Thoracic aorta (tissue), 2 donors: ENCODE results near the gene TEDC2. TPM values are rescaled to one million over a fixed set of nuclear protein-coding genes. Genes with fewer than 3 reads are reported as not detected.

Experiments used
- ATAC-seq: fragments of 150-250 bp; one replicate; pipeline ENCODE4 v1.8.0; 2017; ENCODE audit warnings: low read depth; ENCODE audit not compliant: insufficient number of reproducible peaks, low FRiP score
- DNase-seq: peaks from one replicate; pipeline ENCODE4 v3.0.0-alpha.2; 2020; ENCODE audit warnings: low spot score
- H3K27ac ChIP-seq, 2 donors: fragments of 200-600 bp; sonication (generic); 1 replicate in 1 of 2; 2 replicates in 1 of 2; pipeline ENCODE4 v1.5.1; 2016; ENCODE audit warnings: mild to moderate bottlenecking in 2 of 2, moderate library complexity in 2 of 2
- H3K27me3 ChIP-seq: fragments of 200-600 bp; sonication (generic); replicated peaks from 2 replicates; pipeline ENCODE4 v1.6.0; 2016; ENCODE audit warnings: mild to moderate bottlenecking; ENCODE audit not compliant: insufficient read depth
- H3K36me3 ChIP-seq: fragments of 200-600 bp; sonication (generic); one replicate; pipeline ENCODE4 v1.5.1; 2016
- H3K4me1 ChIP-seq, 2 donors: fragments of 200-600 bp; sonication (generic); 1 replicate in 1 of 2; 2 replicates in 1 of 2; pipeline versions ENCODE4 v1.5.1 to v1.6.0; 2016; ENCODE audit warnings: low read depth in 2 of 2, mild to moderate bottlenecking in 1 of 2; ENCODE audit not compliant: control insufficient read depth in 1 of 2
- H3K4me3 ChIP-seq: fragments of 200-600 bp; sonication (generic); 2 replicates; pipeline ENCODE4 v1.5.1; 2016; ENCODE audit warnings: mild to moderate bottlenecking
- H3K9me3 ChIP-seq: fragments of 200-600 bp; sonication (generic); 2 replicates; pipeline ENCODE4 v1.5.1; 2016
- CTCF ChIP-seq: fragments of 200-600 bp; sonication (generic); IDR thresholded peaks from one replicate; pipeline ENCODE4 v1.5.1; 2019; ENCODE audit warnings: antibody characterized with exemption
- total RNA-seq, 2 donors: library from RNA; depleted of rRNA; stranded (reverse); fragments of >200 nt; gene quantifications; one replicate each; pipeline versions ENCODE4 v1.1.0 to v1.2.3, GENCODE V29; 2016

The TEDC2 gene
- total RNA-seq, 2 donors from 2014 or later = 0.27 TPM; not detected in 1

- H3K27ac ChIP-seq = no peak overlapping the region
These were observed 51.4 kb downstream of the TEDC2 start for GRCh38 chr16:2511128-2511800.

GRCh38 chr16:2511996-2512734, 52.3 kb downstream of the TEDC2 start:
- Histone ChIP-seq H3K4me1 (peaks cover 15 to 38% of the 10 kb centered on the region in 2 donors), H3K36me3 (no peaks in the 10 kb centered on the region), H3K9me3 (no peaks in the 10 kb centered on the region), H3K4me3 (no peak overlapping the region), H3K27ac (no peak overlapping the region), H3K27me3 (no peaks in the 10 kb centered on the region)
- no peak for DNase-seq
- ATAC-seq = no peak
- TF ChIP-seq CTCF = no peak

More at GRCh38 chr16:2511128-2511800, 51.4 kb downstream of the TEDC2 start:
- Histone ChIP-seq H3K4me1 (peaks cover 8 to 29% of the 10 kb centered on the region in 2 donors), H3K36me3 (no peaks in the 10 kb centered on the region), H3K4me3 (peak overlapping the region; percentile 23), H3K27me3 (no peaks in the 10 kb centered on the region), H3K9me3 (no peaks in the 10 kb centered on the region)
- DNase-seq (no peak), ATAC-seq (no peak)
- no peak for TF ChIP-seq CTCF

GRCh38 chr16:2512735-2513404, 53.0 kb downstream of the TEDC2 start:
- H3K4me1 ChIP-seq = peaks cover 17 to 45% of the 10 kb centered on the region in 2 donors
- ATAC-seq = no peak
- no peak for DNase-seq

GRCh38 chr16:2513405-2514332, 53.8 kb downstream of the TEDC2 start, which contains the start of gene ATP6V0C:
Gene ATP6V0C, plus strand, starts transcription at chr16:2513952. Its CDS starts 152 bp downstream, at chr16:2514104.
- DNase-seq (peak; percentile 67), ATAC-seq (peak; percentile 86)
- no peaks in the 10 kb centered on the region for H3K27me3 ChIP-seq
- H3K4me3 ChIP-seq = peak within 1 kb of the TSS; percentile 96
- H3K27ac ChIP-seq = peak within 1 kb of the TSS; percentile 96 to 97
- TF ChIP-seq CTCF = no peak
- no peaks in the 10 kb centered on the region for H3K9me3 ChIP-seq
- H3K36me3 ChIP-seq = no peaks in the 10 kb centered on the region
- peaks cover 25 to 53% of the 10 kb centered on the region in 2 donors for H3K4me1 ChIP-seq

More at GRCh38 chr16:2512735-2513404, 53.0 kb downstream of the TEDC2 start:
- H3K9me3 ChIP-seq = no peaks in the 10 kb centered on the region
- no peaks in the 10 kb centered on the region for H3K36me3 ChIP-seq
- H3K27ac ChIP-seq = peak overlapping the region in 1 of 2 donors; percentile 96
- TF ChIP-seq CTCF = no peak
- H3K27me3 ChIP-seq = no peaks in the 10 kb centered on the region
- H3K4me3 ChIP-seq = peak overlapping the region; percentile 96

Other genes with a start within 250 kb of the TEDC2 start
- 10 to 100 TPM; 11.4 to 43.1 TPM for gene BRICD5, start 249.2 kb upstream of the TEDC2 start, total RNA-seq
- 10 to 100 TPM in 1 of 2 donors, 1 to 10 TPM in 1; 9.1 to 19.5 TPM for gene PGP, start 245.3 kb upstream of the TEDC2 start, total RNA-seq
- gene E4F1, start 236.5 kb upstream of the TEDC2 start, total RNA-seq = 10 to 100 TPM; 44.0 to 50.2 TPM
- 10 to 100 TPM in 1 of 2 donors, 1 to 10 TPM in 1; 2.3 to 10.7 TPM for gene DNASE1L2, start 223.7 kb upstream of the TEDC2 start, total RNA-seq
- gene ECI1, start 208.5 kb upstream of the TEDC2 start, total RNA-seq = 10 to 100 TPM; 29.3 to 39.1 TPM
- 100 to 1,000 TPM in 1 of 2 donors, 10 to 100 TPM in 1; 94.5 to 157 TPM for gene RNPS1, start 192.0 kb upstream of the TEDC2 start, total RNA-seq
- 10 to 100 TPM; 16.4 to 25.2 TPM for gene ABCA3, start 119.4 kb upstream of the TEDC2 start, total RNA-seq
- 1 to 10 TPM in 1 of 2 donors, under 1 TPM in 1; 0.68 to 1.5 TPM for gene CCNF, start 30.7 kb upstream of the TEDC2 start, total RNA-seq
- under 1 TPM in 1 of 2 donors, not detected in 1; 0.28 TPM for gene NTN3, start 11.2 kb downstream of the TEDC2 start, total RNA-seq
- 10 to 100 TPM; 14.5 to 15.0 TPM for gene TBC1D24, start 15.0 kb downstream of the TEDC2 start, total RNA-seq
- gene ATP6V0C, start 53.8 kb downstream of the TEDC2 start, total RNA-seq = 10 to 100 TPM; 42.5 to 51.3 TPM
- 10 to 100 TPM; 42.6 to 67.0 TPM for gene AMDHD2, start 60.3 kb downstream of the TEDC2 start, total RNA-seq
- gene CEMP1, start 71.3 kb downstream of the TEDC2 start, total RNA-seq = under 1 TPM in 1 of 2 donors, not detected in 1; 0.63 TPM
- 10 to 100 TPM; 31.9 to 44.3 TPM for gene PDPK1, start 77.9 kb downstream of the TEDC2 start, total RNA-seq
- 10 to 100 TPM; 13.8 to 19.2 TPM for gene KCTD5, start 222.4 kb downstream of the TEDC2 start, total RNA-seq